Measurements from ENCODE around the gene LRPPRC.

Gene LRPPRC

GRCh38 chr2:43946685-43947084 lies 49.1 kb downstream of the LRPPRC start:
- Histone ChIP-seq H3K4ac (ENCODE audit: low read depth in 1 of 2, low read length in 2 of 2) (no peak overlapping the region), H3K4me1 (ENCODE audit: control insufficient read depth, insufficient read depth, low read depth, low read length) (no peaks in the 10 kb centered on the region), H2AFZ (ENCODE audit: low read depth, low read length) (no peak overlapping the region), H3K9ac (ENCODE audit: low read length) (no peak overlapping the region), H2AK5ac (ENCODE audit: low read length, severe bottlenecking) (no peak overlapping the region), H2BK15ac (ENCODE audit: low read depth, poor library complexity, severe bottlenecking) (no peak overlapping the region), H3K9me3 (ENCODE audit: control insufficient read depth, low read length) (no peaks in the 10 kb centered on the region), H4K91ac (ENCODE audit: low read length) (no peak overlapping the region), H3K4me3 (ENCODE audit: insufficient read depth in 1 of 2, low read depth in 1 of 2, low read length in 2 of 2) (no peak overlapping the region), H2BK5ac (ENCODE audit: low read depth, low read length, poor library complexity, severe bottlenecking) (no peak overlapping the region), H3K23ac (ENCODE audit: low read length in 2 of 2) (no peak overlapping the region), H3K14ac (ENCODE audit: low read length in 2 of 2) (no peak overlapping the region), H3K27me3 (ENCODE audit: control insufficient read depth in 1 of 2, insufficient read depth in 1 of 2, low read length in 2 of 2) (no peaks in the 10 kb centered on the region), H2BK12ac (ENCODE audit: low read length in 2 of 2) (no peak overlapping the region), H4K8ac (ENCODE audit: low read length) (no peak overlapping the region), H3K79me1 (replicated peaks; ENCODE audit: low read length, poor library complexity, severe bottlenecking) (peaks cover 4% of the 10 kb centered on the region), H2BK120ac (ENCODE audit: low read depth, low read length) (no peak overlapping the region), H3K18ac (ENCODE audit: low read depth in 1 of 2, low read length in 2 of 2) (no peak overlapping the region), H3K4me2 (ENCODE audit: low read length, poor library complexity, severe bottlenecking) (no peak overlapping the region), H3K36me3 (ENCODE audit: control insufficient read depth in 1 of 2, insufficient read depth in 2 of 2, low read depth in 1 of 2, low read length in 2 of 2) (peaks cover 4 to 98% of the 10 kb centered on the region in 2 experiments), H3K27ac (ENCODE audit: low read length, poor library complexity, severe bottlenecking) (no peak overlapping the region)
- 100% methylated on average over 4 of the region's 4 CpGs for WGBS
- no peak for DNase-seq

DNA sequence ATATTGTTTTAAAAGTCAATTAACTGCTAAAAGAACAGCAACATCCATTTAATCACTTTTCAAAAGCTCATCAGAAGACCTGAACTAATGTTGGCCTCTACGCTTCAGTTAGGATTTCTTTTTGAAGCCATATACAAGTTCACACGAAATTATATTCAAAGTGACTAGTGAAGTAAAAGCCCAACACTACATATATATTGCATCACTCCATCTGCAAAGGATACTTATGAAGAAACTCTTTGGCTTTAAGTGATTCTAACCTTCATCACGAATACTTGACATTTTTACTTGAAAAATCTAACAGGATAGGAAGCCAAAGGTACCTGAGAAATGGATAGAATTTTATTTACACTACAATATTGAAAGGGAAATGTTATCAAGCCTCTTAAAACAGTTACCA lies 50.4 kb downstream of the LRPPRC start:
- Histone ChIP-seq H3K79me1 (replicated peaks; ENCODE audit: low read length, poor library complexity, severe bottlenecking) (peaks cover 4% of the 10 kb centered on the region), H2BK5ac (ENCODE audit: low read depth, low read length, poor library complexity, severe bottlenecking) (no peak overlapping the region), H3K36me3 (ENCODE audit: control insufficient read depth in 1 of 2, insufficient read depth in 2 of 2, low read depth in 1 of 2, low read length in 2 of 2) (peaks cover 0 to 96% of the 10 kb centered on the region in 2 experiments), H3K4me2 (ENCODE audit: low read length, poor library complexity, severe bottlenecking) (no peak overlapping the region), H3K27ac (ENCODE audit: low read length, poor library complexity, severe bottlenecking) (no peak overlapping the region), H3K4me1 (ENCODE audit: control insufficient read depth, insufficient read depth, low read depth, low read length) (no peaks in the 10 kb centered on the region), H3K9ac (ENCODE audit: low read length) (no peak overlapping the region), H3K4me3 (ENCODE audit: insufficient read depth in 1 of 2, low read depth in 1 of 2, low read length in 2 of 2) (no peak overlapping the region), H3K14ac (ENCODE audit: low read length in 2 of 2) (no peak overlapping the region), H2BK15ac (ENCODE audit: low read depth, poor library complexity, severe bottlenecking) (no peak overlapping the region), H2BK120ac (ENCODE audit: low read depth, low read length) (no peak overlapping the region), H4K8ac (ENCODE audit: low read length) (no peak overlapping the region), H4K91ac (ENCODE audit: low read length) (no peak overlapping the region), H2BK12ac (ENCODE audit: low read length in 2 of 2) (no peak overlapping the region), H2AK5ac (ENCODE audit: low read length, severe bottlenecking) (no peak overlapping the region), H3K4ac (ENCODE audit: low read depth in 1 of 2, low read length in 2 of 2) (no peak overlapping the region), H3K9me3 (ENCODE audit: control insufficient read depth, low read length) (no peaks in the 10 kb centered on the region), H2AFZ (ENCODE audit: low read depth, low read length) (no peak overlapping the region), H3K18ac (ENCODE audit: low read depth in 1 of 2, low read length in 2 of 2) (no peak overlapping the region), H3K27me3 (ENCODE audit: control insufficient read depth in 1 of 2, insufficient read depth in 1 of 2, low read length in 2 of 2) (no peaks in the 10 kb centered on the region), H3K23ac (ENCODE audit: low read length in 2 of 2) (no peak overlapping the region)
- DNase-seq, result no peak
- 100% methylated on average over 3 of the region's 3 CpGs for WGBS

- Histone ChIP-seq H3K27me3 (ENCODE audit: control insufficient read depth in 1 of 2, insufficient read depth in 1 of 2, low read length in 2 of 2) (no peaks in the 10 kb centered on the region), H4K8ac (ENCODE audit: low read length) (no peak overlapping the region), H3K23ac (ENCODE audit: low read length in 2 of 2) (no peak overlapping the region), H3K4me3 (ENCODE audit: insufficient read depth in 1 of 2, low read depth in 1 of 2, low read length in 2 of 2) (no peak overlapping the region), H2BK120ac (ENCODE audit: low read depth, low read length) (no peak overlapping the region), H3K14ac (ENCODE audit: low read length in 2 of 2) (no peak overlapping the region), H3K9me3 (ENCODE audit: control insufficient read depth, low read length) (no peaks in the 10 kb centered on the region), H2BK12ac (ENCODE audit: low read length in 2 of 2) (no peak overlapping the region), H3K79me1 (replicated peaks; ENCODE audit: low read length, poor library complexity, severe bottlenecking) (peaks cover 3% of the 10 kb centered on the region), H3K27ac (ENCODE audit: low read length, poor library complexity, severe bottlenecking) (no peak overlapping the region), H2AK5ac (ENCODE audit: low read length, severe bottlenecking) (no peak overlapping the region), H3K36me3 (ENCODE audit: control insufficient read depth in 1 of 2, insufficient read depth in 2 of 2, low read depth in 1 of 2, low read length in 2 of 2) (peaks cover 0 to 96% of the 10 kb centered on the region in 2 experiments), H3K4me2 (ENCODE audit: low read length, poor library complexity, severe bottlenecking) (no peak overlapping the region), H2BK5ac (ENCODE audit: low read depth, low read length, poor library complexity, severe bottlenecking) (no peak overlapping the region), H4K91ac (ENCODE audit: low read length) (no peak overlapping the region), H2BK15ac (ENCODE audit: low read depth, poor library complexity, severe bottlenecking) (no peak overlapping the region), H2AFZ (ENCODE audit: low read depth, low read length) (no peak overlapping the region), H3K9ac (ENCODE audit: low read length) (no peak overlapping the region), H3K18ac (ENCODE audit: low read depth in 1 of 2, low read length in 2 of 2) (no peak overlapping the region), H3K4ac (ENCODE audit: low read depth in 1 of 2, low read length in 2 of 2) (no peak overlapping the region), H3K4me1 (ENCODE audit: control insufficient read depth, insufficient read depth, low read depth, low read length) (no peaks in the 10 kb centered on the region)
- DNase-seq, result no peak
- 91% methylated on average over 3 of the region's 3 CpGs for WGBS
Measured at GRCh38 chr2:43944915-43945314, 50.9 kb downstream of the LRPPRC start.

GRCh38 chr2:43943809-43944452 lies 51.9 kb downstream of the LRPPRC start:
- H3K23ac ChIP-seq (ENCODE audit: low read length in 2 of 2), result no peak overlapping the region
- H3K9ac ChIP-seq (ENCODE audit: low read length), result no peak overlapping the region
- no peak overlapping the region for H2BK15ac ChIP-seq (ENCODE audit: low read depth, poor library complexity, severe bottlenecking)
- no peak overlapping the region for H2BK5ac ChIP-seq (ENCODE audit: low read depth, low read length, poor library complexity, severe bottlenecking)
- no peak overlapping the region for H2AK5ac ChIP-seq (ENCODE audit: low read length, severe bottlenecking)
- H2BK12ac ChIP-seq (ENCODE audit: low read length in 2 of 2), result no peak overlapping the region
- DNase-seq, result no peak
- no peak overlapping the region for H3K4me2 ChIP-seq (ENCODE audit: low read length, poor library complexity, severe bottlenecking)
- H3K14ac ChIP-seq (ENCODE audit: low read length in 2 of 2), result no peak overlapping the region
- H3K27ac ChIP-seq (ENCODE audit: low read length, poor library complexity, severe bottlenecking), result no peak overlapping the region
- H2AFZ ChIP-seq (ENCODE audit: low read depth, low read length), result no peak overlapping the region
- no peak overlapping the region for H4K91ac ChIP-seq (ENCODE audit: low read length)
- H3K27me3 ChIP-seq (ENCODE audit: control insufficient read depth in 1 of 2, insufficient read depth in 1 of 2, low read length in 2 of 2), result no peaks in the 10 kb centered on the region
- no peak overlapping the region for H4K8ac ChIP-seq (ENCODE audit: low read length)
- peaks cover 3% of the 10 kb centered on the region for H3K79me1 ChIP-seq (replicated peaks; ENCODE audit: low read length, poor library complexity, severe bottlenecking)
- H3K18ac ChIP-seq (ENCODE audit: low read depth in 1 of 2, low read length in 2 of 2), result no peak overlapping the region
- WGBS, result 92% methylated on average over 3 of the region's 5 CpGs
- H3K4ac ChIP-seq (ENCODE audit: low read depth in 1 of 2, low read length in 2 of 2), result no peak overlapping the region
- H3K9me3 ChIP-seq (ENCODE audit: control insufficient read depth, low read length), result no peaks in the 10 kb centered on the region
- no peak overlapping the region for H3K4me3 ChIP-seq (ENCODE audit: insufficient read depth in 1 of 2, low read depth in 1 of 2, low read length in 2 of 2)
- H2BK120ac ChIP-seq (ENCODE audit: low read depth, low read length), result no peak overlapping the region
- H3K36me3 ChIP-seq (ENCODE audit: control insufficient read depth in 1 of 2, insufficient read depth in 2 of 2, low read depth in 1 of 2, low read length in 2 of 2), result peaks cover 0 to 93% of the 10 kb centered on the region in 2 experiments
- H3K4me1 ChIP-seq (ENCODE audit: control insufficient read depth, insufficient read depth, low read depth, low read length), result no peaks in the 10 kb centered on the region
